SU-DHL-6 (cell line): Measurements from ENCODE around the gene ATL3.
A peak's percentile ranks its signal among the peaks of the same experiment; 100 is the strongest.

Experiments used
- H2AFZ ChIP-seq: fragments of 200-600 bp; sonication (generic); 2 replicates; pipeline ENCODE4 v1.6.1; 2014; ENCODE audit warnings: low read depth, mild to moderate bottlenecking, moderate library complexity, mixed read lengths, antibody characterized with exemption, low read length; ENCODE audit not compliant: severe bottlenecking
- H3F3A ChIP-seq: fragments of 200-600 bp; shearing (Covaris generic); 2 replicates; pipeline ENCODE4 v1.6.0; 2016; ENCODE audit warnings: antibody characterized with exemption, mild to moderate bottlenecking; ENCODE audit not compliant: insufficient read depth
- H3K27ac ChIP-seq: fragments of 200-600 bp; sonication (generic); 2 replicates; pipeline ENCODE4 v1.5.1; 2016; ENCODE audit warnings: low read depth, mild to moderate bottlenecking, low read length, moderate library complexity, mixed read lengths
- H3K27me3 ChIP-seq: fragments of 200-600 bp; sonication (generic), shearing (Covaris generic); 2 replicates; pipeline ENCODE4 v1.6.0; 2014; ENCODE audit warnings: mild to moderate bottlenecking, low read length
- H3K36me3 ChIP-seq: fragments of 200-600 bp; sonication (generic); 2 replicates; pipeline ENCODE4 v1.6.1; 2014; ENCODE audit warnings: mild to moderate bottlenecking, low read length, mixed read lengths
- H3K4me2 ChIP-seq: fragments of 300-600, 200-600 bp; shearing (Covaris generic), sonication (generic); 2 replicates; pipeline ENCODE4 v1.6.0; 2014; ENCODE audit warnings: low read length, low read depth, mild to moderate bottlenecking; ENCODE audit not compliant: poor library complexity, severe bottlenecking
- H3K4me3 ChIP-seq: fragments of 200-600 bp; sonication (generic); 2 replicates; pipeline ENCODE4 v1.5.1; 2014; ENCODE audit warnings: antibody characterized with exemption, low read length, mild to moderate bottlenecking, mixed read lengths; ENCODE audit not compliant: insufficient read depth, poor library complexity, severe bottlenecking
- H3K79me2 ChIP-seq: fragments of 200-600 bp; sonication (generic); 2 replicates; pipeline ENCODE4 v1.6.1; 2014; ENCODE audit warnings: mild to moderate bottlenecking, low read length, moderate library complexity; ENCODE audit not compliant: insufficient read depth
- H3K9ac ChIP-seq: fragments of 200-600 bp; sonication (generic); 2 replicates; pipeline ENCODE4 v1.7.0; 2014; ENCODE audit warnings: mild to moderate bottlenecking, low read length
- H3K9me2 ChIP-seq: fragments of 200-600 bp; sonication (generic); replicated peaks from 2 replicates; pipeline ENCODE4 v1.6.1; 2014; ENCODE audit warnings: low read length; ENCODE audit not compliant: insufficient read depth
- H3K9me3 ChIP-seq: fragments of 200-600 bp; sonication (generic); 2 replicates; pipeline ENCODE4 v1.6.1; 2014; ENCODE audit warnings: low read length, mixed read lengths; ENCODE audit not compliant: insufficient read depth
- H4K20me1 ChIP-seq: fragments of 200-600 bp; sonication (generic); 2 replicates; pipeline ENCODE4 v1.6.1; 2014; ENCODE audit warnings: low read depth, mild to moderate bottlenecking, antibody characterized with exemption, low read length, moderate library complexity, mixed read lengths
- CTCF ChIP-seq: fragments of 200-600 bp; sonication (generic); IDR thresholded peaks from one replicate; pipeline ENCODE4 v1.5.1; 2017; ENCODE audit warnings: antibody characterized with exemption, mild to moderate bottlenecking, low read length, moderate library complexity; ENCODE audit not compliant: insufficient read depth, poor library complexity, severe bottlenecking
- EZH2phosphoT487 ChIP-seq: fragments of 200-600 bp; sonication (generic), shearing (Covaris generic); conservative IDR thresholded peaks from 2 replicates; pipeline ENCODE4 v1.6.1; 2018; ENCODE audit warnings: mild to moderate bottlenecking, antibody characterized with exemption, low read length, moderate library complexity, mixed read lengths

Gene ATL3

GRCh38 chr11:63673579-63673978 lies 2.4 kb upstream of the ATL3 start:
- H3K9me3 ChIP-seq, result no peaks in the 10 kb centered on the region
- TF ChIP-seq CTCF (no peak), EZH2phosphoT487 (no peak)
- no peak overlapping the region for H3K27ac ChIP-seq
- no peaks in the 10 kb centered on the region for H3K27me3 ChIP-seq
- peaks cover 7% of the 10 kb centered on the region; the same call in 1 of the 2 replicates for H3F3A ChIP-seq
- H4K20me1 ChIP-seq, result no peaks in the 10 kb centered on the region
- H3K79me2 ChIP-seq, result peaks cover 22% of the 10 kb centered on the region
- H3K36me3 ChIP-seq, result no peaks in the 10 kb centered on the region
- H2AFZ ChIP-seq, result no peak overlapping the region
- H3K9me2 ChIP-seq, result no peaks in the 10 kb centered on the region
- H3K4me2 ChIP-seq, result no peak overlapping the region
- H3K9ac ChIP-seq, result no peak overlapping the region
- H3K4me3 ChIP-seq, result no peak overlapping the region

- TF ChIP-seq EZH2phosphoT487 (no peak), CTCF (no peak)
These were observed 1.9 kb upstream of the ATL3 start for GRCh38 chr11:63672936-63673539.

GRCh38 chr11:63672156-63672463 lies 934 bp upstream of the ATL3 start:
- Histone ChIP-seq H3K9ac (peak overlapping the region; percentile 91; the same call in 1 of the 2 replicates), H3K27ac (no peak overlapping the region), H3K27me3 (no peaks in the 10 kb centered on the region), H4K20me1 (no peaks in the 10 kb centered on the region), H3F3A (peaks cover 7% of the 10 kb centered on the region; the same call in 1 of the 2 replicates), H3K4me2 (peak overlapping the region; percentile 72), H3K9me3 (no peaks in the 10 kb centered on the region), H3K79me2 (peaks cover 37% of the 10 kb centered on the region), H2AFZ (peak overlapping the region; percentile 91), H3K9me2 (no peaks in the 10 kb centered on the region), H3K4me3 (no peak overlapping the region), H3K36me3 (no peaks in the 10 kb centered on the region)
- TF ChIP-seq EZH2phosphoT487 (no peak), CTCF (no peak)

More at GRCh38 chr11:63672936-63673539, 1.9 kb upstream of the ATL3 start:
- Histone ChIP-seq H4K20me1 (no peaks in the 10 kb centered on the region), H3K9ac (no peak overlapping the region), H3K36me3 (no peaks in the 10 kb centered on the region), H3K27me3 (no peaks in the 10 kb centered on the region), H3F3A (peaks cover 7% of the 10 kb centered on the region; the same call in 1 of the 2 replicates), H3K9me3 (no peaks in the 10 kb centered on the region), H2AFZ (no peak overlapping the region), H3K9me2 (no peaks in the 10 kb centered on the region), H3K79me2 (peaks cover 27% of the 10 kb centered on the region), H3K27ac (no peak overlapping the region), H3K4me2 (no peak overlapping the region), H3K4me3 (no peak overlapping the region)
